ENCODE data around the gene PTPRN2.

The PTPRN2 gene

GRCh38 chr7:157664034-157664433, 923.6 kb downstream of the PTPRN2 start:
- Histone ChIP-seq H3K79me2 (no peaks in the 10 kb centered on the region), H3K27ac (no peak overlapping the region), H3K4me3 (ENCODE audit: low read depth, low read length) (no peak overlapping the region), H3K4me2 (ENCODE audit: low read length) (no peak overlapping the region), H3K36me3 (ENCODE audit: control insufficient read depth, insufficient read depth, low read length) (no peaks in the 10 kb centered on the region), H2AFZ (no peak overlapping the region), H3K27me3 (ENCODE audit: control insufficient read depth, insufficient read depth, low read length) (no peaks in the 10 kb centered on the region), H3K9ac (no peak overlapping the region), H3K9me3 (ENCODE audit: control insufficient read depth, low read length) (no peaks in the 10 kb centered on the region), H3K4me1 (no peaks in the 10 kb centered on the region)
- no peak for TF ChIP-seq CTCF (IDR thresholded peaks at IDR 0.05)

GRCh38 chr7:157662981-157663716, 924.5 kb downstream of the PTPRN2 start:
- Histone ChIP-seq H3K4me3 (ENCODE audit: low read depth, low read length) (no peak overlapping the region), H3K27me3 (ENCODE audit: control insufficient read depth, insufficient read depth, low read length) (no peaks in the 10 kb centered on the region)
- no peak for TF ChIP-seq CTCF (IDR thresholded peaks at IDR 0.05)

GRCh38 chr7:157662110-157662791, 925.4 kb downstream of the PTPRN2 start:
- Histone ChIP-seq H2AFZ (no peak overlapping the region), H3K9ac (no peak overlapping the region), H3K9me3 (ENCODE audit: control insufficient read depth, low read length) (no peaks in the 10 kb centered on the region), H3K4me2 (ENCODE audit: low read length) (no peak overlapping the region), H3K36me3 (ENCODE audit: control insufficient read depth, insufficient read depth, low read length) (no peaks in the 10 kb centered on the region), H3K4me1 (no peaks in the 10 kb centered on the region), H3K27ac (no peak overlapping the region), H3K4me3 (ENCODE audit: low read depth, low read length) (no peak overlapping the region), H3K27me3 (ENCODE audit: control insufficient read depth, insufficient read depth, low read length) (no peaks in the 10 kb centered on the region), H3K79me2 (no peaks in the 10 kb centered on the region)
- TF ChIP-seq CTCF (IDR thresholded peaks at IDR 0.05), result no peak

More at GRCh38 chr7:157662981-157663716, 924.5 kb downstream of the PTPRN2 start:
- H3K36me3 ChIP-seq (ENCODE audit: control insufficient read depth, insufficient read depth, low read length), result no peaks in the 10 kb centered on the region
- no peak overlapping the region for H3K27ac ChIP-seq
- no peak overlapping the region for H3K9ac ChIP-seq
- no peaks in the 10 kb centered on the region for H3K9me3 ChIP-seq (ENCODE audit: control insufficient read depth, low read length)
- H3K79me2 ChIP-seq, result no peaks in the 10 kb centered on the region
- H3K4me1 ChIP-seq, result no peaks in the 10 kb centered on the region
- no peak overlapping the region for H2AFZ ChIP-seq
- no peak overlapping the region for H3K4me2 ChIP-seq (ENCODE audit: low read length)

- Histone ChIP-seq H2AFZ (no peak overlapping the region), H3K4me2 (ENCODE audit: low read length) (no peak overlapping the region), H3K9me3 (ENCODE audit: control insufficient read depth, low read length) (no peaks in the 10 kb centered on the region), H3K36me3 (ENCODE audit: control insufficient read depth, insufficient read depth, low read length) (no peaks in the 10 kb centered on the region), H3K4me1 (no peaks in the 10 kb centered on the region), H3K79me2 (no peaks in the 10 kb centered on the region), H3K9ac (no peak overlapping the region), H3K4me3 (ENCODE audit: low read depth, low read length) (no peak overlapping the region), H3K27ac (no peak overlapping the region), H3K27me3 (ENCODE audit: control insufficient read depth, insufficient read depth, low read length) (no peaks in the 10 kb centered on the region)
- TF ChIP-seq CTCF (IDR thresholded peaks at IDR 0.05), result no peak
Measured at GRCh38 chr7:157661611-157661975, 926.0 kb downstream of the PTPRN2 start.

Measured in parathyroid adenoma (tissue), 2 donors.